Measurements from ENCODE around the gene MDM4.
"Not testable (repeated sequence)": the region's sequence is repeated elsewhere in the genome, so short reads cannot be mapped to it uniquely, and the experiment has no call there.

Gene MDM4

GRCh38 chr1:204478172-204478899, 37.9 kb upstream of the MDM4 start:
- no peak for TF ChIP-seq CTCF (IDR thresholded peaks at IDR 0.05; ENCODE audit: extremely low read depth, insufficient read depth, missing control alignments)
- in situ Hi-C loops (cut with MboI; ENCODE audit: low pct_unique_long_range_greater_than_20kb, low sequenced_read_pairs, unreplicated experiment): no loop called here
- DNase-seq (ENCODE audit: low spot score): no peak

DNA sequence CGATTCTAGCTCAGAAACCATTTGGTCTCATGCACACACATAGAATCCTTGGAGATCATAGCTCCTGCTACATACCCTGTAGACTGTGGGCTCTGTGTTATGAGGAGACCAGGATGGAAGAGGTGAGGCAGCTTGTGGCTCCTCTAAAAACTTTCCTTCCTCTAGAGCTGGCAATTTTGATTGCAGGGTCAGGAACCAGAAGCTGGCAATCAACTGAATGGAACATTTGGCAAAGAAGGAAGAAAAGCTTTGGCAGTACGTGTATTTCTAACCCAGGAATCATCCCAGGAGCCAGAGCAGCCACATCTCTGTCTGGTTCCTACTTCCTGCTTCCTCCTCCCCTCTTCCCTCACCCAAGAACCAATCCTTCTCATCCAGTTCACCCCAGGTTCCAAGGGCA, 37.3 kb upstream of the MDM4 start:
- in situ Hi-C loops (cut with MboI; ENCODE audit: low pct_unique_long_range_greater_than_20kb, low sequenced_read_pairs, unreplicated experiment): no loop called here
- DNase-seq (ENCODE audit: low spot score): no peak
- TF ChIP-seq CTCF (IDR thresholded peaks at IDR 0.05; ENCODE audit: extremely low read depth, insufficient read depth, missing control alignments): no peak

GRCh38 chr1:204479387-204480136, 36.6 kb upstream of the MDM4 start:
- in situ Hi-C loops (cut with MboI; ENCODE audit: low pct_unique_long_range_greater_than_20kb, low sequenced_read_pairs, unreplicated experiment): no loop called here
- TF ChIP-seq CTCF (IDR thresholded peaks at IDR 0.05; ENCODE audit: extremely low read depth, insufficient read depth, missing control alignments): no peak
- DNase-seq (ENCODE audit: low spot score): no peak

DNA sequence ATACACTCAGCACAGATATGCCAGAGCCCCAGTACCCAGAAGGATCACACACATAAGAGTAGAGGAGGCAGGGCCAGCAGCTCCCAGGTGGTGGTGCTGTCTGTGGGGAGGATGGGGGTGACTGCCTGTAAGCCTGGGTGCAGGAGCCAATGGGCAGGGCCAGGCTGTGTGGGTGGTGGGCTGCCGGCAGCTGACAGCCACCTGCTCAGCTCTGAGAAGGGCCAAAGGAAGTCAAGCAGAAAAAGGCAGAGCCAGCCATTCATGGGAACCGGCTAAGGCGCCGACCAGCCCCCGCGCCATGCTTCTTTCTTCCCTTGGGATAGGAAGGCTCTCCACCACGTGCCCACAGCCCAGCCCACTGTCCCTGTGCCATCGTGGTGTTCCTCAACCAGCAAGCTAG, 35.7 kb upstream of the MDM4 start:
- peak; percentile 27 for TF ChIP-seq CTCF (IDR thresholded peaks at IDR 0.05; ENCODE audit: extremely low read depth, insufficient read depth, missing control alignments)
- peak; percentile 67 for DNase-seq (ENCODE audit: low spot score)
- in situ Hi-C loops (cut with MboI; ENCODE audit: low pct_unique_long_range_greater_than_20kb, low sequenced_read_pairs, unreplicated experiment): no loop called here

DNA sequence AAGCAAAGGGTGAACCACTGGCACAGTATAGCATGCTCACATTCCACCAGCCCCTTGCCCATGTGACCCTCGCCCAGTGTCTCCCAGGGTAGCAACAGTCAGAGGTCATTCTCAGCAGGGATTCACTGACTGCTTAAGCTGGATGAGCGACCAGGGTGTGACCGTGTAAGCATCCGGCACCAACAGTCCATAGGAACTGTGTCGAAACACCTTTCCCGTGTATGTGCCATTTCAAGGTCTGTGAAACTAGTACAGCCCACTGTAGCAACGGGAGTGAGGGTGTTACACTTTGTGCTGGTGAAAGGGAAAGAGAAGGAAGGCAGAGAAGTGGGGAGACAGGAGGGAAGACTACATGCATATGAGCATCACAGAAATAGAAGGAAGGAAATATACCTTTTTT, 32.4 kb upstream of the MDM4 start:
- in situ Hi-C loops (cut with MboI; ENCODE audit: low pct_unique_long_range_greater_than_20kb, low sequenced_read_pairs, unreplicated experiment): no loop called here
- no peak for TF ChIP-seq CTCF (IDR thresholded peaks at IDR 0.05; ENCODE audit: extremely low read depth, insufficient read depth, missing control alignments)
- DNase-seq (ENCODE audit: low spot score): no peak

DNA sequence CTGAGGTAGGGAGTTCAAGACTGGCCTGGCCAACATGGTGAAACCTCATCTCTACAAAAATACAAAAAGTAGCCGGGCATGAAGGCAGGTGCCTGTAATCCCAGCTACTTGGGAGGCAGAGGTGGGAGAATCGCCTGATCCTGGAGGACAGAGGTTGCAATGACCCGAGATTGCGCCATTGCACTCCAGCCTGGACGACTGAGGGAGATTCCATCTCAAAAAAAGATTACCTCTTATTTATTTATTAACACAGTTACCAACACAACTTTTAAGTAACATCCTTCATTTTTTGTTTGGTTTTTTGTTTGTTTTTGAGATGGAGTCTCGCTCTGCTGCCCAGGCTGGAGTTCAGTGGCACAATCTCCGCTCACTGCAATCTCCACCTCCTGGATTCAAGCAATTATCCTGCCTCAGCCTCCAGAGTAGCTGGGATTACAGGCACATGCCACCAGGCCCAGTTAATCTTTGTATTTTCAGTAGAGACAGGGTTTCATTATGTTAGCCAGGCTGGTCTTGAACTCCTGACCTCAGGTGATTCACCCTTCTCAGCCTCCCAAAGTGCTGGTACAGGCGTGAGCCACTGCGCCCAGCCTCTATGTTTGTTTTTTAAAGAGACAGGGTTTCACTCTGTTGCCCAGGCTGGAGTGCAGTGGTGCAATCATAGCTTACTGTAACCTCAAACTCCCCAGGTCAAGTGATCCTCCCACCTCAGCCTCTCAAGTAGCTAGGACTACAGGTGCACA, 29.5 kb upstream of the MDM4 start:
- in situ Hi-C loops (cut with MboI; ENCODE audit: low pct_unique_long_range_greater_than_20kb, low sequenced_read_pairs, unreplicated experiment); DNase-seq (ENCODE audit: low spot score): not testable (repeated sequence)

- no peak for TF ChIP-seq CTCF (IDR thresholded peaks at IDR 0.05; ENCODE audit: extremely low read depth, insufficient read depth, missing control alignments)
- in situ Hi-C loops (cut with MboI; ENCODE audit: low pct_unique_long_range_greater_than_20kb, low sequenced_read_pairs, unreplicated experiment): no loop called here
- no peak for DNase-seq (ENCODE audit: low spot score)
These were observed 29.0 kb upstream of the MDM4 start for GRCh38 chr1:204487256-204487615.

All from GM13977 (cell line).